NCI-H345 (cell line): Measurements from ENCODE around the gene FERMT3.
A peak's percentile ranks its signal among the peaks of the same experiment; 100 is the strongest.

ENCODE experiments used
- DNase-seq: peaks from one replicate; lab custom pipeline; 2025; lab: John Stamatoyannopoulos, UW

FERMT3 gene

DNA sequence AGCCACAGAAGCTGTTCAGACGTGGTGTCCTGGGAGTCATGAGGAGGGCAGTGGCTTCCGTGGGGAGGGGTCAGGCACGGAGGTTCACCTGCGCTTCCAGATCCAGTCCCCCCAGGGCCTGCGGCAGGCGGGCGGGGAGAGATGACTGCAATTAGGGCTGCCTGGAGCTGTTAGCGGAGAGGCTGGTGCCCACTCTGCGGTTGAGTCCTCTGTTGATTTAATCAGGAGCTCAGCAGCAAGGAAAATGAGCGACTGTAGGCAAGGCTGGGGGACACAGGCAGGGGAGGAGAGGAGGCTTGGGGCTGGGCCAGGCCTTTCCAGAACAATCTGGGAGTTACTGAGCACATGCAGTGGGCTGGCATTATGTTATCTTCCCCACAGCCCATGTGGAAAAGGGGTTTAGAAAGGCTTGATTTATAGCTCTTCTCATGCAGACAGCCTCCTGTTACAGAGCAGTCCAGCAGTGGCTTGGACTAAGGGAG, 57.9 kb downstream of the FERMT3 start:
- DNase-seq = no peak

- no peak for DNase-seq
Observed at GRCh38 chr11:64265176-64266160, 58.9 kb downstream of the FERMT3 start.

DNA sequence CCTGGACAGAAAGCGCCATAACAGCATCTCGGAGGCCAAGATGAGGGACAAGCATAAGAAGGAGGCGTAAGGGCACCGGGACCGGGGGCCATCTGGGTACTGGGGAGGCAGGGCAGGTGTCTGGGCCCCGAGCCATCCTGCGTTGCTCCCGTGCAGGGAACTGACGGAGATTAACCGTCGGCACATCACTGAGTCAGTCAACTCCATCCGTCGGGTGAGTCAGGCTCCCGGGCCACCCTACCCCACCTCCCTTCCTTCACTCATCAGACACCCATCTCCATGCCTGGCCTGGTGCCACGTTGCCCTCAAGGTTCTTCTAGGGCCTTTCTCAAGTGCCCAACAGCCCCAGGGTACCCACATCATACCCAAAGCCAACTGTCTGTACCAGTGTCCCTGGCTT, 59.8 kb downstream of the FERMT3 start:
- DNase-seq = no peak

DNA sequence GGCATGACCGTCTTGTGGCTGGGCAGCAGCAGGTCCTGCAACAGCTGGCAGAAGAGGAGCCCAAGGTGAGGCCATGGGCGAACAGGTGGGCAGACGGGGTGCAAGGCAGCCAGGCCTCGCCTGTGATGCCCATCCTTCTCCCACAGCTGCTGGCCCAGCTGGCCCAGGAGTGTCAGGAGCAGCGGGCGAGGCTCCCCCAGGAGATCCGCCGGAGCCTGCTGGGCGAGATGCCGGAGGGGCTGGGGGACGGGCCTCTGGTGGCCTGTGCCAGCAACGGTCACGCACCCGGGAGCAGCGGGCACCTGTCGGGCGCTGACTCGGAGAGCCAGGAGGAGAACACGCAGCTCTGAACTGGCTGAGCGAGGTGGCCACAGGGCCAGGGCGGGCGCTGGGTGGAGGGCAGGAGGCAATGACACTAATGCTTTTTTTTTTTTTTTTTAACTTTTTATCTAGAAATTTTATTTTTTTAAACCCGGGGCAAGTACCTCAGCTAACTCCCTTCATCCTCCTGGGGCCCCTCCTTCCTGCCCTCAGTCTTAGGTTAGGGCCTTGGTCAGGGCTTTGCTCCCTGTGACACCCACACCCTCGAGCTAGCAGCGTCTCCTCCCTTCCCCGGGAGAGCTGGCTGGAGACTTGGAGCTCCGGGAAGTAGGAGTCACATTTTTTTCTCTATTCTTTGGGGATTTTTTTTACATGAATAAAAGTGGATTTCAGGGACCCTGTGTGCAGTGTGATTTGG, 60.9 kb downstream of the FERMT3 start:
- DNase-seq = peak; percentile 85

GRCh38 chr11:64268025-64268892, 61.7 kb downstream of the FERMT3 start:
- DNase-seq = peak; percentile 64

DNA sequence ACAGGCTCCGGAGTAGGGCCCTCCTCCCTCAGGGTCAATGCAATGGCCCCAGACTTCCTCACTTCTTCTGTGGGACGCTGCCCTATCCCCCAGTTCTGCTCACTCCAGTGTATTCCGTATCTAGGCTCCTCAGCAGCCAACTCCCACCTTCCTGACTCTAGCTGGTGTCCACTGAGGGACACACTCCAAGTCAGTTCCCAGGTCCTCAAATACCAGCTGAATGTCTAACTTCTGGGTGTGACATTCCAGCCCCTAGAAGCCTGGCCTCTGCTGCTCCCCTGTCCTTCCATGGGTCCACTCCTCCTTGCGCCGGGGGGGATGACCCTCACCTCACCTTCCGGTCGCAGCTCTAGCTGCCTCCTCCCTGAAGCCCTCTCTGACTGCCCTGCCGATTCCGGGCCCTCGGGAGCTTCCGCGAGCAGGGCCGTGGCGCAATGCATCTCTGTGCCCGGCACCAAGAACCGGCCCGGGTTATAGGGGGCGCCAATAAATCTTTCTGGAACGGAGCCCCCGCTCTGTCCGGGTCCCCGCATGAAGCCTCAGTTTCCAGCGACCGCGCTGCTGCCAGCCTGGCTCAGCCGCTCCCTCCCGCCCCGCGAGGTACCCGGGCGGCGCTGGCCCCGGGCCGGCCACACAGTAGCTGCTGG, 62.5 kb downstream of the FERMT3 start:
- peak; percentile 43 for DNase-seq

GRCh38 chr11:64269540-64270220, 63.2 kb downstream of the FERMT3 start:
- DNase-seq = peak; percentile 99
